ENCODE data around the gene TNNI2. TPM values are rescaled to one million over a fixed set of nuclear protein-coding genes. Genes with fewer than 3 reads are reported as not detected.

The TNNI2 gene
- total and polyA plus RNA-seq, 2 donors (not counting 3 experiments of a cell fraction or from before 2014, with no cell fraction given) = not detected

DNA sequence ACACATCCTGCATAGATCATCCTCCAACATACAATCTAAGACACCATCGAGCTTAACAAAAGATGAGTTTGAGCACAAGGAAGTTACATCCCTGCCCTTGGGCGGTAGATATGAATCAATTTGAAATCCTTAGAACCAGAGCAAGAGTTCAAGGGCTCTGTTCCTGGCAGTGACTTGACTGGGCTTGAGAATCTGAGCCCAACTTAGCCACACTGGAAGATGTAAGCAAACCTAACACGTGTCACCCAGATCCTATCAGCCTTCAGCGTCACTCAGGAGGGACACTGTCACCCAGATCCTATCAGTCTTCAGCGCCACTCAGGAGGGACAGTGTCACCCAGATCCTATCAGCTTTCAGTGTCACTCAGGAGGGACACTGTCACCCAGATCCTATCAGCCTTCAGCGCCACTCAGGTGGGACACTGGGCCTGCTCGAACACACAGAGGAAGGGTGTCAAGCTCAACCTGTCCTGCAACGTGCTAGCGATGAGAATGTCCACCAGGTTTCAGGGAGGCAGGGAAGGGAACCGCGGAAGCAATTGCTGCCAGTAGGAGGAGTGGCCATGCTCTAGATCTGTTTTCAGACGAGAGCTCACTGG is 42.3 kb upstream of the TNNI2 start:
- ChIA-PET POLR2A (no interaction called here), CTCF (no interaction called here)
- Histone ChIP-seq H4K20me1 (replicated peaks; ENCODE audit: control insufficient read depth, extremely low read depth, insufficient read depth, low read length) (no peaks in the 10 kb centered on the region), H3K9me1 (replicated peaks; ENCODE audit: control insufficient read depth, extremely low read depth, insufficient read depth, low read length) (no peaks in the 10 kb centered on the region), H3K9ac (replicated peaks; ENCODE audit: extremely low read depth, insufficient read depth, low read length) (no peak overlapping the region), H3K27me3 (ENCODE audit: control insufficient read depth in 2 of 2, insufficient read depth in 2 of 2, low read length in 2 of 2) (no peaks in the 10 kb centered on the region), H3K4me1 (ENCODE audit: control insufficient read depth, extremely low read depth, insufficient read depth, low read length) (no peaks in the 10 kb centered on the region), H3K4me3 (replicated peaks in 1 of 3; ENCODE audit: insufficient read depth in 1 of 3, low read depth in 1 of 3, low read length in 3 of 3) (no peak overlapping the region), H3K9me3 (replicated peaks; ENCODE audit: control insufficient read depth, insufficient read depth, low read length) (no peaks in the 10 kb centered on the region), H3K36me3 (ENCODE audit: control insufficient read depth in 2 of 2, extremely low read depth in 1 of 2, insufficient read depth in 2 of 2, low read length in 2 of 2) (no peaks in the 10 kb centered on the region), H2AFZ (ENCODE audit: low read depth, low read length) (no peak overlapping the region), H3K79me2 (ENCODE audit: control insufficient read depth, insufficient read depth, low read length) (no peaks in the 10 kb centered on the region), H3K4me2 (ENCODE audit: insufficient read depth, low read length) (no peak overlapping the region), H3K27ac (ENCODE audit: insufficient read depth, low read depth, low read length) (no peak overlapping the region)
- BruUV-seq (replicated peaks) = no TSS peak
- intact Hi-C loops (cut with micrococcal nuclease) = no loop called here
- DNase-seq (ENCODE audit: low read depth, low spot score) = no peak
- dilution Hi-C loops (cut with MboI; ENCODE audit: extremely low pct_ligation_motif_present, low sequenced_read_pairs) = no loop called here
- no peak for FAIRE-seq
- TF ChIP-seq MYC (IDR thresholded peaks at IDR 0.05; ENCODE audit: low read depth, low read length) (no peak), GATA2 (IDR thresholded peaks at IDR 0.05; ENCODE audit: insufficient read depth, insufficient read length, low read depth, low read length) (no peak), EZH2 (IDR thresholded peaks at IDR 0.05; ENCODE audit: borderline replicate concordance, low read depth, low read length, severe bottlenecking) (no peak), POLR2AphosphoS5 (IDR thresholded peaks at IDR 0.05; ENCODE audit: insufficient read depth, low read depth, low read length) (no peak), POLR2A (IDR thresholded peaks at IDR 0.05; ENCODE audit: low read depth, low read length) (no peak), FOS (IDR thresholded peaks at IDR 0.05; ENCODE audit: borderline replicate concordance, insufficient read depth, low read length) (no peak)
- TF ChIP-seq, protein P1, sequence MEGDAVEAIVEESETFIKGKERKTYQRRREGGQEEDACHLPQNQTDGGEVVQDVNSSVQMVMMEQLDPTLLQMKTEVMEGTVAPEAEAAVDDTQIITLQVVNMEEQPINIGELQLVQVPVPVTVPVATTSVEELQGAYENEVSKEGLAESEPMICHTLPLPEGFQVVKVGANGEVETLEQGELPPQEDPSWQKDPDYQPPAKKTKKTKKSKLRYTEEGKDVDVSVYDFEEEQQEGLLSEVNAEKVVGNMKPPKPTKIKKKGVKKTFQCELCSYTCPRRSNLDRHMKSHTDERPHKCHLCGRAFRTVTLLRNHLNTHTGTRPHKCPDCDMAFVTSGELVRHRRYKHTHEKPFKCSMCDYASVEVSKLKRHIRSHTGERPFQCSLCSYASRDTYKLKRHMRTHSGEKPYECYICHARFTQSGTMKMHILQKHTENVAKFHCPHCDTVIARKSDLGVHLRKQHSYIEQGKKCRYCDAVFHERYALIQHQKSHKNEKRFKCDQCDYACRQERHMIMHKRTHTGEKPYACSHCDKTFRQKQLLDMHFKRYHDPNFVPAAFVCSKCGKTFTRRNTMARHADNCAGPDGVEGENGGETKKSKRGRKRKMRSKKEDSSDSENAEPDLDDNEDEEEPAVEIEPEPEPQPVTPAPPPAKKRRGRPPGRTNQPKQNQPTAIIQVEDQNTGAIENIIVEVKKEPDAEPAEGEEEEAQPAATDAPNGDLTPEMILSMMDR (IDR thresholded peaks at IDR 0.05; ENCODE audit: extremely low read depth in 1 of 2, insufficient read depth in 1 of 2, low read depth in 1 of 2, low read length in 2 of 2) = no peak
